GM18526 (cell line): ENCODE results near the gene CNN1.

Experiments
- POLR2A ChIP-seq: IDR thresholded peaks from 3 replicates; pipeline ENCODE4 v1.6.1; 2011; ENCODE audit not compliant: insufficient read length; ENCODE audit errors: extremely low read depth

Gene CNN1

DNA sequence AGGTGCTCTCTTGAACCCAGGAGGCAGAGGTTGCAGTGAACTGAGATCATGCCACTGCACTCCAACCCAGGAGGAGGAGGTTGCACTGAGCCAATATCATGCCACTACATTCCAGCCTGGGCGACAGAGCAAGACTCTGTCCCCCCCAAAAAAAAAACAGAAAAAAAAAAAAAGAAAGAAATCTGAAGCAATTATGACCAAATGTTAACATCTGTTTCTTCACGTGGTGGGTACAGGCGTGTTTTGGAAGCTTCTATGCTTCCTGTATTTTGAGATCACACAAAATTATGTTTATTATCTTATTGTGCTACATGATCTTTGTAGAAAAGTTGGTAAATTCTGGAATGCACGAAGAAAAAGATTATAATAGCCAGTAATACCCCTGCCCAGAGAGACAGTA is 41.5 kb downstream of the CNN1 start:
- no peak for TF ChIP-seq POLR2A

GRCh38 chr19:11581740-11582139 is 43.1 kb downstream of the CNN1 start:
- no peak for TF ChIP-seq POLR2A

DNA sequence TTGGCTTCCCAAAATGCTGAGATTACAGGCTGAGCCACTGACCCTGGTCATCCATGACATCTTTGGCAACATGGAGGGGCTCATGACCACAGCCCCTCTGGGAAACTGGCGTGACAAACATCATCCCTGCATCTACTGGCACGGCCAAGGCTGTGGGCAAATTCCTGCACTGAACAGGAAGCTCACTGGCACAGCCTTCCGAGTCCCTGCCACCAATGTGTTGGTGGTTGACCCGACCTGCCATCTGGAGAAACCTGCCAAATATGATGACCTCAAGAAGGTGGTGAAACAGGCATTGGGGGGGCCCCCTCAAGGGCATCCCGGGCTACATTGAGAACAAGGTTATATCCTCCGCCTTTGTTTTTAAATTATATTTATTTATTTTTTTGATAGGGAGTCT is 47.7 kb downstream of the CNN1 start:
- no peak for TF ChIP-seq POLR2A

GRCh38 chr19:11587302-11587974 is 48.8 kb downstream of the CNN1 start:
- TF ChIP-seq POLR2A: no peak

DNA sequence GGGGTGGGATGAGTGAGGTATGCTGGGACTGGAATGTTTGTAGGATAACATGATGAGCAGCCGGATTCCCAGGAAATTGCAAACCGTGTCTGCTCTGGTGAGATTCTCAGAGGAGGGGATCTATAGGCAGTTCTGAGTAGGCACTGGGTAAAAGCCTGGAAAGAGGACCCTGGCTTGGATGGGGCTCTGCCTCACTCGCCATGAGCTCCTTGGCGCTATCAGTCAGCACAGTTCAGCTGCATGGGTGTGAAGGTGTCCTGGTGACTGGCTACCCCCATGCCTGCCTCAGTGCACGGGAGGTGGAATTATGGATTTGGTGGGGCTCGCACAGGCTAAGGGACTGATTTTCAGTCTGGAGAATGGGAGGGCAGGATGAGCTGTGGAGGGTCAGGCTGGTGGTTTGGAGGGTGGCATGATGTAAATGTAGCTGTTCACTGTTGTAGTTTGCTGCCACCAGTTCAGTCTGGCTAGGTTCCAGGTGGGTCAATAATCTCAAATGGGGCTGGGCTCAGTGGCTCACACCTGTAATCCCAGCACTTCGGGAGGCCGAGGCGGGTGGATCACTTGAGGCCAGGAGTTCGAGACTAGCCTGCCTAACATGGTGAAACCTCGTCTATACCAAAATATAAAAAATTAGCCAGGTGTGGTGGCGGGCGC is 49.5 kb downstream of the CNN1 start:
- TF ChIP-seq POLR2A: no peak

- no peak for TF ChIP-seq POLR2A
These were observed 55.4 kb downstream of the CNN1 start for GRCh38 chr19:11594084-11594483.

DNA sequence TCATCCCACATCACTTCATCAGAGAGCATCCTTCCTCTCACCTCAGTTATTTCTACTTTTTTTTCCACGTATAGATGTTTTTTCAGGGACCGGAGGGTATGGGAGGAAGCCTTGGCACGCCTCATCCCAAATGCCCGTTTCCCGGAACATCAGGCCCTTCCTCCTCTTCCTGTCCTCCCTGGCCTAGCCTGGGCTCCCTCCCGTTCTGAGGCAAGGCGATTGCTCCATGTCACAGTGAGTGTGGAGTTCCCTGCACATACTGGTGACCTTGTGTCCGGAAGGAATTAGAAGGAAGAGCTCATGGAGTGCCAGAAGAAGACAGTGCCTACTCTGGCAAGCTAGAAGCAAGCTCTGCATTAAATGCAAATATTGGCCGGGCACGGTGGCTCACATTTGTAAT is 57.5 kb downstream of the CNN1 start:
- TF ChIP-seq POLR2A: no peak

DNA sequence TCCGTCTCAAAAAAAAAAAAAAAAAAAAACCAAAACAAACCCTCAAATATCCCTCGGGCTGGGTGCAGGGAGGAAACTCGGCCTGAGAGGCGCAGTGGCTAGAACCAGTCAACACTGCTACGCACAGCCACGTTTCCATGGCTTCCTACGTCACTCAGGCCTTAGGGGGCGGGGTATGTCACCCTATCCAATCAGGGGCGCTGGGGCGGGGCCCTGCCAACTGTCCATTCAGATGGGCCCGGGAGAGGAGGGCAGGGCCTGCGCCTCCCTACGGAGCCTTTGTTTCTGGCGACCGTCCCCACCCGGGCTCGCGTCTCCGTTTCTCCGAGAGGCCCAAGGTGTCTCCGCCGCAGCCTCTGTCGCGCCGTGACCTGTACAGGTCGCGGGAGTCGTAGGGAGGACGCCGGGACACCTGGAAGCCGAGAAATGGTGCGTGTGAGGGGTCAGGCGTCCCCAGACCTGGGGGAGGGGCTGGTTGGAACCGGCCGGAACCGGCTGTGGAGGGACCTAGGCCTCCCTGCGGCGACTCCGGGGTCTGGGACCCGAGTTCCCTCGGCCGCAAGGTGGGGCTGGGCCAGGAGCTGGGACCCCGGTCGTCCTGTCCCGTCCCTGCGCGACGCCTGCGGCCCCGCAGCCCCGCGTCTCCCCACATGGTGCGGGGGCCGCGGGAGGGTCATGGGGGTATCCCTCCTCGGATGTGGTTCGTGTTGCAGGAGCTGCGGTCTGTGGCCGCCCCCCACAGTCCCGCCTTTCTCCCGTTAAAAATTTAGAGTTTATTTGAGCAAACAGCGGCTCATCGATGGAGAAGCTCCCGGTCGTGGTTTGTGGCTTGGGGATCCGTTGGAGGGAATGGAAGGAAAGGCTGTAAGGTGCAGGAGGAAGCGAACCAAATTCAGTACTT is 58.8 kb downstream of the CNN1 start, which contains the start of gene ZNF627:
Gene ZNF627, plus strand, starts transcription at position 282 of the 901 bp plus-strand sequence. Its CDS starts 145 bp downstream, at position 427.
- TF ChIP-seq POLR2A: peak; percentile 95

- no peak for TF ChIP-seq POLR2A
These were observed 59.4 kb downstream of the CNN1 start for GRCh38 chr19:11598103-11598483.

DNA sequence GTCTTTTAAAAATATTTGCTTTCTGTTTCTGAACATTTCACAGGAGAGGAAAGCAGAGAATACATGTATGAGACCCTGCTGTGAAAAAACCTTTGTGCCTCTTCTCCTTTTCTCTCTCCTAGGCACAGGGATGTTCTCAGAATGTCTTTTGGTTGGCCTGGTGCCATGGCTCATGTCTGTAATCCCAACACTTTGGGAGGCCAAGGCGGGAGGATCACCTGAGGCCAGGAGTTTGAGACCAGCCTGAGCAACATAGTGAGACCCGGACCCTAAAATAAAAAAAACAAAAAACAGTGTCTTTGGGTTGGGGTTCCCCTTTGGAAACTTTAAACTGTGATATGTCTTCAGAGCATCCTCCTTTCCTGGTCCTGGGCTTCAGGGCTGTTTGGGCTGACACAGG is 60.1 kb downstream of the CNN1 start:
- no peak for TF ChIP-seq POLR2A
